ENCODE data around the gene CCN2. TPM values are rescaled to one million over a fixed set of nuclear protein-coding genes. Genes with fewer than 3 reads are reported as not detected.

The CCN2 gene
- total and polyA plus RNA-seq, 2 of the 8 experiments (the other 6 are each of a cell fraction or from before 2014, with no cell fraction given), result 25.0 to 107 TPM

DNA sequence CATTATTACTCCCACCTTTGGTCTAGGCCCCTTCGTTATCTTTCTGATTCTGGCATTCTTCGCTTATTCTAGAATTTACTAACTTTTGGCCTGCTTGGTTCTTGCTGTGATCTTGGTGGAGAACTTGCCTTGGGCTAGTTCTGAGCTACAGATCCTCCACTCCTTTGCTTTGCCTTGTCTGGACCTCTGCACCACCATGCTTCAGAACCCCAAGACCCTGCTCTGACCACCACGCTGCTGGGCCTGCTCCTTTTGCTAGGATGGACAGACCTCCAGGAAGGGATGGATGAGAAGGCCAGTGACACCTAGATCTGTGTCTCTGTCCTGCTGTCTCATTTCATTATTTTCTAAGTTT, 30.4 kb upstream of the CCN2 start (continued):
- TF ChIP-seq BRCA1 (IDR thresholded peaks at IDR 0.05; ENCODE audit: low read depth, low read length), result no peak
